GM23248 (cell line): Measurements from ENCODE around the gene ADAMTSL1.

Experiments used
- EZH2 ChIP-seq: fragments of 200-600 bp; sonication (generic); IDR thresholded peaks from 2 replicates; pipeline ENCODE4 v1.6.1; 2018; ENCODE audit warnings: antibody characterized with exemption, mild to moderate bottlenecking; ENCODE audit not compliant: insufficient read depth, poor library complexity, severe bottlenecking
- EZH2phosphoT487 ChIP-seq: fragments of 200-600 bp; sonication (generic); IDR thresholded peaks from 2 replicates; pipeline ENCODE4 v1.6.1; 2018; ENCODE audit warnings: antibody characterized with exemption, moderate library complexity, mild to moderate bottlenecking, low read depth; ENCODE audit not compliant: insufficient read depth

DNA sequence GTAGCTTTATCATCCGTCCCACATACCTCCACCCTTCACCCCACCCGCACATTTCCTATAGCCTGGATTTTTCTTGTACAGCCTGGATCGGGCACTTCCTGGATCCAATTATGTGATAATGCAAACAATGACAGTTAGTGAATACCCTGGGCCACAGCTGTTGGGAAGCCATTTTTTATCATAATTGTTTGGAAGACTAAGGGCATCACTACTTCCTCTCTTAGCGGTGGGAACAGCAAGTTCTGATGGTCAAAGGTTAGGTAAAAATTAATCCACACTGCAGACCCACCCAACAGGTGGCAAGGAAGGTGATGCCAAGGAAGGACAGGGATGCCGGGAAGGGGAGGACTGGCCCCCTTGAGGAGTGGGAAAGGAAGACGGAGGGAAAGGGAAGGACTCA is 375.3 kb downstream of the ADAMTSL1 start:
- no peak for TF ChIP-seq EZH2phosphoT487
- no peak for TF ChIP-seq EZH2
